ENCODE measurements around the gene ADGRV1.

DNA sequence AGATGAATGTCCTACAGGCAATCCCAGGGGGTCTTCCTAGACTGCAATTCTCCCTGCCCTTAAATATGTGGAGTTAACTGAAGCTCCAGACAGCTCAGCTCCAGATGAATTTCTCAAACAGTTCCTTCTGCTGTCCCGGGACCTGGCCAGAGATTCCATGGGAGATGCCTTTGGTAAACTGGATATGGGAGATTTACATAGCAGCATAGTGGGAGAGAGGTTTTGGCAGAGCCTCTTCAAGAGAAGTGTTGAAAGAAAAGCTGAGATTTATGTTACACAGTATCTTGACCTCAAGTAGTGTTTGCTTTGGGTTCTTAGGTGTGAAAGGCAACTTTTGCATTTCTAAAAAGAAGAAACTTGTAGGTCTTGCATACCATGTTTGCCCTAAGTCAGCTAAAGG, 459.6 kb downstream of the ADGRV1 start:
- TF ChIP-seq, protein P1, sequence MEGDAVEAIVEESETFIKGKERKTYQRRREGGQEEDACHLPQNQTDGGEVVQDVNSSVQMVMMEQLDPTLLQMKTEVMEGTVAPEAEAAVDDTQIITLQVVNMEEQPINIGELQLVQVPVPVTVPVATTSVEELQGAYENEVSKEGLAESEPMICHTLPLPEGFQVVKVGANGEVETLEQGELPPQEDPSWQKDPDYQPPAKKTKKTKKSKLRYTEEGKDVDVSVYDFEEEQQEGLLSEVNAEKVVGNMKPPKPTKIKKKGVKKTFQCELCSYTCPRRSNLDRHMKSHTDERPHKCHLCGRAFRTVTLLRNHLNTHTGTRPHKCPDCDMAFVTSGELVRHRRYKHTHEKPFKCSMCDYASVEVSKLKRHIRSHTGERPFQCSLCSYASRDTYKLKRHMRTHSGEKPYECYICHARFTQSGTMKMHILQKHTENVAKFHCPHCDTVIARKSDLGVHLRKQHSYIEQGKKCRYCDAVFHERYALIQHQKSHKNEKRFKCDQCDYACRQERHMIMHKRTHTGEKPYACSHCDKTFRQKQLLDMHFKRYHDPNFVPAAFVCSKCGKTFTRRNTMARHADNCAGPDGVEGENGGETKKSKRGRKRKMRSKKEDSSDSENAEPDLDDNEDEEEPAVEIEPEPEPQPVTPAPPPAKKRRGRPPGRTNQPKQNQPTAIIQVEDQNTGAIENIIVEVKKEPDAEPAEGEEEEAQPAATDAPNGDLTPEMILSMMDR (IDR thresholded peaks at IDR 0.05): no peak
- TF ChIP-seq POLR2A (IDR thresholded peaks at IDR 0.05): no peak
